Nephron progenitor cell (in vitro differentiated cells): ENCODE data around the gene RASGRP2.

Source experiments
- DNase-seq: peaks from one replicate; pipeline ENCODE4 v3.0.0; 2021
- H3K27ac Mint-ChIP-seq: 2 replicates; pipeline ENCODE4 v1.8.0; 2021; ENCODE audit warnings: mild to moderate bottlenecking, moderate library complexity, mixed read lengths
- H3K27me3 Mint-ChIP-seq: 2 replicates; pipeline ENCODE4 v1.8.0; 2021; ENCODE audit warnings: mild to moderate bottlenecking, low read depth, mixed read lengths; ENCODE audit not compliant: poor library complexity
- H3K36me3 Mint-ChIP-seq: 2 replicates; pipeline ENCODE4 v1.8.0; 2021; ENCODE audit warnings: low read depth, mixed read lengths
- H3K4me1 Mint-ChIP-seq: 2 replicates; pipeline ENCODE4 v1.8.0; 2021; ENCODE audit warnings: mixed read lengths
- H3K4me3 Mint-ChIP-seq: 2 replicates; pipeline ENCODE4 v1.8.0; 2021; ENCODE audit warnings: mild to moderate bottlenecking, moderate library complexity, mixed read lengths
- H3K9me3 Mint-ChIP-seq: 2 replicates; pipeline ENCODE4 v1.8.0; 2021; ENCODE audit warnings: mild to moderate bottlenecking, moderate library complexity, mixed read lengths
- CTCF ChIP-seq: fragments of 200-600 bp; sonication (generic); IDR thresholded peaks from 2 replicates; pipeline ENCODE4 v1.5.0; 2021; ENCODE audit warnings: antibody characterized with exemption

The RASGRP2 gene

DNA sequence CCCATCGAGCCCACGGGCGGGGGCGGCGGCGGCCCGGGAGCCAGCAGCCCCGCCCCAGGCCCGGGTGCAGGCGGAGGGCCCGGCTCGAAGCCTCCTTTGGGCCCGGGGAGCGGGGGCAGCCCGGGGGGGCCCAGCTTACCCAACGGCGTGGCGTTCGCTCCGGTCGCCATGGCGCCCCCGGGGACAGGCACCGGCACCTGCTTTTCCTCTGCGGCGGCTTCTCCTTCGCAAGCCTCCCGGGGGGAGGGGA lies 34.2 kb upstream of the RASGRP2 start:
- TF ChIP-seq CTCF = no peak
- Mint-ChIP-seq H3K9me3 (no peaks in the 10 kb centered on the region), H3K4me3 (peak overlapping the region; percentile 89), H3K4me1 (peaks cover 54% of the 10 kb centered on the region), H3K36me3 (peaks cover 44% of the 10 kb centered on the region), H3K27me3 (no peaks in the 10 kb centered on the region), H3K27ac (no peak overlapping the region)
- DNase-seq = no peak

DNA sequence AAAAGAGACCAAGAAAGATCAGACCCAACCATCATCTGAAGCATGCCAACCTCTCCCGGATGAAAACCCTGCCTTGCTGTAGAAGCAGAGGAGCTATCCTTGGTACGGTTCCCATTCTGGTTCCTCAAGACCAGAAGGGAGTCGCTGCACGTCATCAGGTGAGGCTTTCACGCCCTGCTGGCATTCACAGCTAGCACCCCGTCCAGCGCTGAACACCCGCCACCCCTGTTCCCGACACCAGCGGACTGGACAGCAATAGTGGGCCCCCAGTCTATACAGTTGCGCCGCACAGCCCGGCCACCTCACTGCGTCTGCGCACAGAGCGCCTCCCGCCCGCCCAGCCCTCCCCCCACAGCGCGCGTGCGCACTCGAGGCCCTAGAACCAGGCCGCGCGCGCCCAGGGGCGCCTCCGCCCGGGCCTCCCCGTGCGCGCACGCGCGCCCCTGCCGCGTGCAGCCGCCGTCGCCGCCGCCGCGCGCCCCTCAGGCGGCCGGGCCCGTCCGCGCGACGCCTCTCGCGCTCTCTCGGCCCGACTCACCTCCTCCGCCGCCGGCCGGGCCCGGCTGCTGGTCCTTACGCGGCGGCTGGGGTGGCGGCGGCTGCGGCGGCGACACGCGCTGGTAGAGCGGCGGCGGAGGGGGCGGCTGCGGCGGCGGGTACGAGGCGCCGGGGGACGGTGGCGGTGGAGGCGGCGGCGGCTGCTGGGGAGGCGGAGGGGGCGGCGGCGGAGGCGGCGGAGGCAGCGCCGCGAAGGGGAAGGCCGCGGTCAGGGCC lies 33.7 kb upstream of the RASGRP2 start:
- Mint-ChIP-seq H3K27ac (peak overlapping the region; percentile 97), H3K36me3 (peaks cover 49% of the 10 kb centered on the region), H3K4me1 (peaks cover 55% of the 10 kb centered on the region), H3K27me3 (no peaks in the 10 kb centered on the region), H3K4me3 (peak overlapping the region; percentile 94), H3K9me3 (no peaks in the 10 kb centered on the region)
- peak; percentile 85 for DNase-seq
- no peak for TF ChIP-seq CTCF

DNA sequence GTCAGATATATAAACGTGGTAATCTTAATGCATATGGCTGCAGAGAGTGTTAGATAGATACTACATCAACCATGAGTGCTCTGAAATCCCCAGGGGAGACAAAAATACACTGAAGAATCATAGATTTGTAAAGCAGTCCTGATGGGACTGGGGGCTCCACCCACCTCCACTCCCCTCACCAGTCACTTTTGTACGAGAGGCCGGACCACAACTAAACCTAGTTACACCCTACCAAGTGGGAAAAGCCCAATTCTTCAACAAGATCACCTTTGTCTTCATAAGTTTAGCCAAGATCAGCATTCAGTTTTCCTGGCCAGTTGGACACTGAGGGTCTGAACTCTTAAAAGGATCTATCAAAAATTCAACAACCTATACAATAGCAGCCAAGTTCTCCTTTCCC lies 32.9 kb upstream of the RASGRP2 start:
- H3K4me1 Mint-ChIP-seq = peaks cover 61% of the 10 kb centered on the region
- TF ChIP-seq CTCF = no peak

GRCh38 chr11:64776425-64776824 lies 32.5 kb upstream of the RASGRP2 start:
- no peaks in the 10 kb centered on the region for H3K9me3 Mint-ChIP-seq
- H3K27ac Mint-ChIP-seq = peak overlapping the region; percentile 97
- peaks cover 62% of the 10 kb centered on the region for H3K36me3 Mint-ChIP-seq
- H3K27me3 Mint-ChIP-seq = no peaks in the 10 kb centered on the region
- TF ChIP-seq CTCF = no peak
- H3K4me3 Mint-ChIP-seq = peak overlapping the region; percentile 94
- no peak for DNase-seq
- H3K4me1 Mint-ChIP-seq = peaks cover 62% of the 10 kb centered on the region

More for the DNA sequence above, 32.9 kb upstream of the RASGRP2 start:
- Mint-ChIP-seq H3K27me3 (no peaks in the 10 kb centered on the region), H3K27ac (peak overlapping the region; percentile 97), H3K4me3 (peak overlapping the region; percentile 94), H3K9me3 (no peaks in the 10 kb centered on the region), H3K36me3 (peaks cover 57% of the 10 kb centered on the region)
- DNase-seq = no peak

- Mint-ChIP-seq H3K36me3 (peaks cover 83% of the 10 kb centered on the region), H3K9me3 (no peaks in the 10 kb centered on the region), H3K4me1 (peaks cover 64% of the 10 kb centered on the region), H3K27me3 (no peaks in the 10 kb centered on the region), H3K27ac (no peak overlapping the region), H3K4me3 (no peak overlapping the region)
- TF ChIP-seq CTCF = no peak
- no peak for DNase-seq
These were observed 30.2 kb upstream of the RASGRP2 start for GRCh38 chr11:64774144-64774543.

DNA sequence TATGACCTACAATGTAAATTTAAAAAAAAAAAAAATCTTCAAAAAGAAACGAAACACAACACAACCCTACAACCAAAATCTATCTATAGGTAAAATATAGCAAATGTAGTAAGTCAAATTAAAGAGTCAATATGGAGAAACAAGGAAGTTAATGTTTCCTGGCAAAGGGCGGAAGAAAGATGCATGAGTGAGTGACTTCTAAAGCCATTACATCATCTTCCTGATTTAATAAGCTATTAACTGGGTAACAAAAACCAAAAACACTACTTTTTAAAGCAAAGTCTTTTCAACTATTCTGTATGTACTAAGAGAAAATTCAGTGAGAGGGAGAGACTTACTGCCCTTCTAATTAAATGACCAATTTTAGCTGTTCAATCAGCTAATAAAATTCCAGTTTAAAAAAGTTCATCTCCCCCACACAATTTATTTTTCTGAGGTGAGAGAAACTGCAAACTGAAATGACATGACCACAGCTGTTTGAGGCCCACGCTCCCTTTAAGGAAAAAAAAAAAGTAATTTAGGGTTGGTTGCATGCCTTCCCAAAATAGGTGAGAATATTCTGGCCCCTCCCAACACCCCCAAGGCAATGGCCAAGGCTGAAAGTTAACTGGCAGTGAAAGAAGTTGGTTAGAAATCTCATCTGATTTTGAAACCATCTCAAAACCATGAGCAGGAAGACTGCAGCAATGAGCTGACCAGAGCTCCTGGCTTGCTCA lies 28.5 kb upstream of the RASGRP2 start:
- Mint-ChIP-seq H3K4me1 (peaks cover 75% of the 10 kb centered on the region), H3K27ac (peak overlapping the region; percentile 60), H3K4me3 (no peak overlapping the region), H3K9me3 (no peaks in the 10 kb centered on the region), H3K36me3 (peaks cover 99% of the 10 kb centered on the region), H3K27me3 (no peaks in the 10 kb centered on the region)
- TF ChIP-seq CTCF = no peak
- DNase-seq = no peak
